Osteoblast (primary cell): ENCODE data around the gene DEAF1. TPM values are rescaled to one million over a fixed set of nuclear protein-coding genes. Genes with fewer than 3 reads are reported as not detected.
A peak's percentile ranks its signal among the peaks of the same experiment; 100 is the strongest.

Experiments used
- DNase-seq: peaks from one replicate; pipeline ENCODE4 v3.0.0; 2011; ENCODE audit warnings: low spot score, mixed read lengths; ENCODE audit not compliant: insufficient read length; ENCODE audit errors: missing footprints
- H2AFZ ChIP-seq: 2 replicates; pipeline ENCODE4 v1.6.0; 2011; ENCODE audit warnings: mild to moderate bottlenecking, low read length
- H3K27ac ChIP-seq: 2 replicates; pipeline ENCODE4 v1.5.1; 2011; ENCODE audit warnings: mild to moderate bottlenecking, low read depth, low read length, moderate library complexity
- H3K27me3 ChIP-seq: 2 replicates; pipeline ENCODE4 v1.6.0; 2012; ENCODE audit warnings: mild to moderate bottlenecking, control low read depth, inconsistent platforms, low read length, moderate library complexity; ENCODE audit not compliant: insufficient read depth
- H3K36me3 ChIP-seq: 2 replicates; pipeline ENCODE4 v1.5.1; 2011; ENCODE audit warnings: mild to moderate bottlenecking, low read length, control low read depth, moderate library complexity; ENCODE audit not compliant: insufficient read depth
- H3K4me1 ChIP-seq: 2 replicates; pipeline ENCODE4 v1.5.1; 2011; ENCODE audit warnings: mild to moderate bottlenecking, low read length, control low read depth, moderate library complexity; ENCODE audit not compliant: insufficient read depth
- H3K4me2 ChIP-seq: 2 replicates; pipeline ENCODE4 v1.6.0; 2011; ENCODE audit warnings: mild to moderate bottlenecking, low read length; ENCODE audit not compliant: insufficient read depth
- H3K4me3 ChIP-seq: fragments of 200-600 bp; sonication (generic); 3 replicates; pipeline ENCODE4 v1.5.1; 2012; ENCODE audit warnings: mild to moderate bottlenecking, low read length, inconsistent platforms; ENCODE audit not compliant: insufficient read depth
- H3K79me2 ChIP-seq: 2 replicates; pipeline ENCODE4 v1.6.0; 2012; ENCODE audit warnings: mild to moderate bottlenecking, low read length, control low read depth, inconsistent platforms; ENCODE audit not compliant: insufficient read depth
- H3K9me3 ChIP-seq: 2 replicates; pipeline ENCODE4 v1.5.1; 2011; ENCODE audit warnings: low read depth, low read length, control low read depth
- H4K20me1 ChIP-seq: 2 replicates; pipeline ENCODE4 v1.6.0; 2012; ENCODE audit warnings: mild to moderate bottlenecking, low read length, control low read depth; ENCODE audit not compliant: insufficient read depth
- total RNA-seq: library from RNA; depleted of rRNA; stranded (reverse); fragments of >200 nt; gene quantifications from 2 replicates; pipeline ENCODE4 v1.2.3, GENCODE V29; 2012
- TF ChIP-seq, protein P1 (sequence below): IDR thresholded peaks from 2 replicates; pipeline ENCODE4 v1.5.1; 2011; ENCODE audit warnings: mild to moderate bottlenecking, low read depth, low read length, moderate library complexity; ENCODE audit errors: extremely low read depth

Gene DEAF1
- total RNA-seq, 1 donor, result 44.2 TPM

DNA sequence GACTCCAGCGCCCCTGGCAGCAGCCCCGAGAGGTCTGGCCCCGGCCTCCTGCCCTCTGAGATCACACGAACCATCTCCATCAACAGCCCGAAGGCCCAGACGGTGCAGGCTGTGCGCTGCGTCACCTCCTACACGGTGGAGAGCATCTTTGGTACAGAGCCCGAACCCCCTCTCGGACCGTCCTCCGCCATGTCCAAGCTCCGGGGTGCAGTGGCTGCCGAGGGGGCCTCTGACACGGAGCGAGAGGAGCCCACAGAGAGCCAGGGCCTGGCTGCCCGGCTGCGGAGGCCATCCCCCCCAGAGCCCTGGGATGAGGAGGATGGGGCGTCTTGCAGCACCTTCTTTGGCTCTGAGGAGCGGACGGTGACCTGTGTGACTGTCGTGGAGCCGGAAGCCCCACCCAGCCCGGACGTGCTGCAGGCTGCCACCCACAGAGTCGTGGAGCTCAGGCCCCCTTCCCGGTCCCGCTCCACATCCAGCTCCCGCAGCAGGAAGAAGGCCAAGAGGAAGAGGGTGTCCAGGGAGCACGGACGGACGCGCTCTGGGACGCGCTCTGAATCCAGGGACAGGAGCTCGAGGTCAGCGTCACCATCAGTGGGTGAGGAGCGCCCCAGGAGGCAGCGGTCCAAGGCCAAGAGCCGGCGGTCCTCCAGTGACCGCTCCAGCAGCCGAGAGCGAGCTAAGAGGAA lies 86.9 kb downstream of the DEAF1 start:
- no peaks in the 10 kb centered on the region for H3K27me3 ChIP-seq
- peaks cover 28% of the 10 kb centered on the region for H4K20me1 ChIP-seq

DNA sequence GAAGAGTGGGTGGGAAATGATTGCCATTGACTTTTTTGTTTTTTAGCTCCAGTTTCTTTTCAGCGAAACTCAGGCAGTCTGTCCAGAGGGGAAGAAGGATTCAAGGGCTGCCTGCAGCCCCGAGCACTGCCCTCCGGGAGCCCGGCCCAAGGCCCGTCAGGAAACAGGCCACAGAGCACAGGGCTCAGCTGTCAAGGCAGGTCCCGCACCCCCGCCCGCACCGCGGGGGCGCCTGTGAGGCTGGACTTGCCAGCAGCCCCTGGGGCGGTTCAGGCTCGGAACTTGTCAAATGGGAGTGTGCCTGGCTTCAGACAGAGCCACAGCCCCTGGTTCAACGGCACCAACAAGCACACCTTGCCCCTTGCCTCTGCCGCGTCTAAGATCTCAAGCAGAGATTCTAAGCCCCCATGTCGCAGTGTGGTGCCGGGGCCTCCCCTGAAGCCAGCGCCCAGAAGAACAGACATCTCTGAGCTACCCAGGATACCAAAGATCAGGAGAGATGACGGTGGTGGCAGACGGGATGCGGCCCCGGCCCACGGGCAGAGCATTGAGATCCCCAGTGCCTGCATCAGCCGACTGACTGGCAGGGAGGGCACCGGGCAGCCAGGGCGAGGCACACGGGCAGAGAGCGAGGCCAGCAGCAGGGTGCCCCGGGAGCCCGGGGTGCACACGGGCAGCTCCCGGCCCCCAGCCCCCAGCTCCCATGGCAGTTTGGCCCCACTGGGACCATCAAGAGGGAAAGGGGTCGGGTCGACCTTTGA lies 87.8 kb downstream of the DEAF1 start:
- Histone ChIP-seq H3K27ac (peak overlapping the region; percentile 31), H3K36me3 (peaks cover 88% of the 10 kb centered on the region), H3K9me3 (no peaks in the 10 kb centered on the region)

More for the DNA sequence above, 86.9 kb downstream of the DEAF1 start:
- Histone ChIP-seq H3K4me3 (no peak overlapping the region), H2AFZ (no peak overlapping the region), H3K79me2 (peaks cover 2% of the 10 kb centered on the region), H3K4me2 (no peak overlapping the region), H3K27ac (no peak overlapping the region), H3K36me3 (peaks cover 88% of the 10 kb centered on the region), H3K4me1 (no peaks in the 10 kb centered on the region), H3K9me3 (no peaks in the 10 kb centered on the region)
- DNase-seq, result no peak
- TF ChIP-seq, protein P1, sequence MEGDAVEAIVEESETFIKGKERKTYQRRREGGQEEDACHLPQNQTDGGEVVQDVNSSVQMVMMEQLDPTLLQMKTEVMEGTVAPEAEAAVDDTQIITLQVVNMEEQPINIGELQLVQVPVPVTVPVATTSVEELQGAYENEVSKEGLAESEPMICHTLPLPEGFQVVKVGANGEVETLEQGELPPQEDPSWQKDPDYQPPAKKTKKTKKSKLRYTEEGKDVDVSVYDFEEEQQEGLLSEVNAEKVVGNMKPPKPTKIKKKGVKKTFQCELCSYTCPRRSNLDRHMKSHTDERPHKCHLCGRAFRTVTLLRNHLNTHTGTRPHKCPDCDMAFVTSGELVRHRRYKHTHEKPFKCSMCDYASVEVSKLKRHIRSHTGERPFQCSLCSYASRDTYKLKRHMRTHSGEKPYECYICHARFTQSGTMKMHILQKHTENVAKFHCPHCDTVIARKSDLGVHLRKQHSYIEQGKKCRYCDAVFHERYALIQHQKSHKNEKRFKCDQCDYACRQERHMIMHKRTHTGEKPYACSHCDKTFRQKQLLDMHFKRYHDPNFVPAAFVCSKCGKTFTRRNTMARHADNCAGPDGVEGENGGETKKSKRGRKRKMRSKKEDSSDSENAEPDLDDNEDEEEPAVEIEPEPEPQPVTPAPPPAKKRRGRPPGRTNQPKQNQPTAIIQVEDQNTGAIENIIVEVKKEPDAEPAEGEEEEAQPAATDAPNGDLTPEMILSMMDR, result no peak

DNA sequence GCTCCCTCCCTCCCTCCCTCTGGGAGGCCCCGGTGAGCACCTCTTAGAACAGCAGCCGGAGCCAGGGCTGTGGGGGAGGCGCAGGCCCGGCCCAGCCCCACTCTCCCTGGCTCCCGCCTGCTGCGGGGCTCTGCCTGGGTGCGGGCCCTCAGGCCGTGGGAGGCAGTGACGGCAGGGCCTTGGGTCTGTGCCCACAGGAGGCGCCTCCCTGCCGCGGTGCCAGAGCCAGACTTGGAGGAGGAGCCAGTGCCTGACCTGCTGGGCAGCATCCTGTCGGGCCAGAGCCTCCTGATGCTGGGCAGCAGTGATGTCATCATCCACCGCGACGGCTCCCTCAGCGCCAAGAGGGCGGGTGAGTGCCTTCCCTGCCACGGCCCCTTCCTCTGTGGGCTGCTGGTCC lies 88.8 kb downstream of the DEAF1 start:
- Histone ChIP-seq H2AFZ (no peak overlapping the region), H4K20me1 (peaks cover 16% of the 10 kb centered on the region), H3K9me3 (no peaks in the 10 kb centered on the region), H3K4me2 (no peak overlapping the region), H3K79me2 (peaks cover 4% of the 10 kb centered on the region), H3K4me3 (no peak overlapping the region), H3K4me1 (no peaks in the 10 kb centered on the region), H3K27me3 (no peaks in the 10 kb centered on the region), H3K27ac (peak overlapping the region; percentile 31), H3K36me3 (peaks cover 89% of the 10 kb centered on the region)
- TF ChIP-seq, protein P1, result no peak
- DNase-seq, result peak; percentile 98

More for the DNA sequence above, 87.8 kb downstream of the DEAF1 start:
- TF ChIP-seq, protein P1, result no peak
- Histone ChIP-seq H3K79me2 (peaks cover 4% of the 10 kb centered on the region), H3K27me3 (no peaks in the 10 kb centered on the region), H4K20me1 (peaks cover 19% of the 10 kb centered on the region), H3K4me2 (no peak overlapping the region), H3K4me1 (no peaks in the 10 kb centered on the region), H2AFZ (no peak overlapping the region), H3K4me3 (no peak overlapping the region)
- DNase-seq, result no peak
